ENCODE results near the gene ZFYVE28.

The ZFYVE28 gene

GRCh38 chr4:2415213-2415612 lies 3.2 kb downstream of the ZFYVE28 start:
- no peak overlapping the region for H3K27ac ChIP-seq (ENCODE audit: low read depth, low read length)
- no peaks in the 10 kb centered on the region for H3K36me3 ChIP-seq (ENCODE audit: control insufficient read depth, insufficient read depth, low read length)
- no peak overlapping the region for H3K9ac ChIP-seq (ENCODE audit: low read depth, low read length)
- no peak overlapping the region for H3K4me3 ChIP-seq (ENCODE audit: low read depth, low read length)
- peaks cover 66% of the 10 kb centered on the region for H3K27me3 ChIP-seq (ENCODE audit: control insufficient read depth, insufficient read depth, low read length)
- H3K9me3 ChIP-seq (ENCODE audit: control insufficient read depth, insufficient read depth, low read length) = no peaks in the 10 kb centered on the region
- H3K4me1 ChIP-seq (ENCODE audit: control insufficient read depth, insufficient read depth, low read length) = peaks cover 35% of the 10 kb centered on the region

GRCh38 chr4:2413821-2414610 lies 4.4 kb downstream of the ZFYVE28 start:
- Histone ChIP-seq H3K4me3 (ENCODE audit: low read depth, low read length) (no peak overlapping the region), H3K9ac (ENCODE audit: low read depth, low read length) (no peak overlapping the region), H3K9me3 (ENCODE audit: control insufficient read depth, insufficient read depth, low read length) (no peaks in the 10 kb centered on the region), H3K27me3 (ENCODE audit: control insufficient read depth, insufficient read depth, low read length) (peaks cover 54% of the 10 kb centered on the region), H3K4me1 (ENCODE audit: control insufficient read depth, insufficient read depth, low read length) (peaks cover 29% of the 10 kb centered on the region), H3K27ac (ENCODE audit: low read depth, low read length) (no peak overlapping the region), H3K36me3 (ENCODE audit: control insufficient read depth, insufficient read depth, low read length) (no peaks in the 10 kb centered on the region)

- peak overlapping the region; percentile 46 for H3K4me3 ChIP-seq (ENCODE audit: low read depth, low read length)
- no peaks in the 10 kb centered on the region for H3K36me3 ChIP-seq (ENCODE audit: control insufficient read depth, insufficient read depth, low read length)
- H3K9ac ChIP-seq (ENCODE audit: low read depth, low read length) = peak overlapping the region; percentile 13; the same call in 1 of the 2 replicates
- H3K9me3 ChIP-seq (ENCODE audit: control insufficient read depth, insufficient read depth, low read length) = no peaks in the 10 kb centered on the region
- H3K27ac ChIP-seq (ENCODE audit: low read depth, low read length) = peak overlapping the region; percentile 62
- H3K4me1 ChIP-seq (ENCODE audit: control insufficient read depth, insufficient read depth, low read length) = peaks cover 27% of the 10 kb centered on the region
- H3K27me3 ChIP-seq (ENCODE audit: control insufficient read depth, insufficient read depth, low read length) = peaks cover 50% of the 10 kb centered on the region
Measured at GRCh38 chr4:2412885-2413716, 5.3 kb downstream of the ZFYVE28 start.

- Histone ChIP-seq H3K27me3 (ENCODE audit: control insufficient read depth, insufficient read depth, low read length) (peaks cover 45% of the 10 kb centered on the region), H3K4me3 (ENCODE audit: low read depth, low read length) (peak overlapping the region; percentile 46), H3K27ac (ENCODE audit: low read depth, low read length) (peak overlapping the region; percentile 62), H3K36me3 (ENCODE audit: control insufficient read depth, insufficient read depth, low read length) (no peaks in the 10 kb centered on the region), H3K9me3 (ENCODE audit: control insufficient read depth, insufficient read depth, low read length) (no peaks in the 10 kb centered on the region), H3K9ac (ENCODE audit: low read depth, low read length) (peak overlapping the region; percentile 13; the same call in 1 of the 2 replicates), H3K4me1 (ENCODE audit: control insufficient read depth, insufficient read depth, low read length) (peaks cover 27% of the 10 kb centered on the region)
Measured at GRCh38 chr4:2412534-2412884, 5.9 kb downstream of the ZFYVE28 start.

- no peak overlapping the region for H3K9ac ChIP-seq (ENCODE audit: low read depth, low read length)
- no peak overlapping the region; the same call in 1 of the 2 replicates for H3K4me3 ChIP-seq (ENCODE audit: low read depth, low read length)
- peaks cover 39% of the 10 kb centered on the region for H3K27me3 ChIP-seq (ENCODE audit: control insufficient read depth, insufficient read depth, low read length)
- no peaks in the 10 kb centered on the region for H3K36me3 ChIP-seq (ENCODE audit: control insufficient read depth, insufficient read depth, low read length)
- no peak overlapping the region for H3K27ac ChIP-seq (ENCODE audit: low read depth, low read length)
- H3K9me3 ChIP-seq (ENCODE audit: control insufficient read depth, insufficient read depth, low read length) = no peaks in the 10 kb centered on the region
- H3K4me1 ChIP-seq (ENCODE audit: control insufficient read depth, insufficient read depth, low read length) = peaks cover 27% of the 10 kb centered on the region
Measured at GRCh38 chr4:2411786-2412510, 6.5 kb downstream of the ZFYVE28 start.

GRCh38 chr4:2409381-2409783 lies 9.1 kb downstream of the ZFYVE28 start:
- Histone ChIP-seq H3K9me3 (ENCODE audit: control insufficient read depth, insufficient read depth, low read length) (no peaks in the 10 kb centered on the region), H3K36me3 (ENCODE audit: control insufficient read depth, insufficient read depth, low read length) (no peaks in the 10 kb centered on the region), H3K27me3 (ENCODE audit: control insufficient read depth, insufficient read depth, low read length) (peaks cover 13% of the 10 kb centered on the region), H3K27ac (ENCODE audit: low read depth, low read length) (no peak overlapping the region), H3K9ac (ENCODE audit: low read depth, low read length) (no peak overlapping the region), H3K4me3 (ENCODE audit: low read depth, low read length) (no peak overlapping the region), H3K4me1 (ENCODE audit: control insufficient read depth, insufficient read depth, low read length) (peaks cover 19% of the 10 kb centered on the region)

GRCh38 chr4:2408976-2409375 lies 9.5 kb downstream of the ZFYVE28 start:
- no peak overlapping the region for H3K27ac ChIP-seq (ENCODE audit: low read depth, low read length)
- H3K4me1 ChIP-seq (ENCODE audit: control insufficient read depth, insufficient read depth, low read length) = peaks cover 15% of the 10 kb centered on the region
- H3K9ac ChIP-seq (ENCODE audit: low read depth, low read length) = no peak overlapping the region
- no peaks in the 10 kb centered on the region for H3K9me3 ChIP-seq (ENCODE audit: control insufficient read depth, insufficient read depth, low read length)
- H3K36me3 ChIP-seq (ENCODE audit: control insufficient read depth, insufficient read depth, low read length) = no peaks in the 10 kb centered on the region
- H3K27me3 ChIP-seq (ENCODE audit: control insufficient read depth, insufficient read depth, low read length) = peaks cover 9% of the 10 kb centered on the region
- H3K4me3 ChIP-seq (ENCODE audit: low read depth, low read length) = no peak overlapping the region

GRCh38 chr4:2408401-2408958 lies 10.0 kb downstream of the ZFYVE28 start:
- H3K4me3 ChIP-seq (ENCODE audit: low read depth, low read length) = no peak overlapping the region
- no peak overlapping the region for H3K9ac ChIP-seq (ENCODE audit: low read depth, low read length)
- H3K27ac ChIP-seq (ENCODE audit: low read depth, low read length) = no peak overlapping the region
- peaks cover 12% of the 10 kb centered on the region for H3K4me1 ChIP-seq (ENCODE audit: control insufficient read depth, insufficient read depth, low read length)
- H3K27me3 ChIP-seq (ENCODE audit: control insufficient read depth, insufficient read depth, low read length) = peaks cover 5% of the 10 kb centered on the region; the same call in 1 of the 2 replicates
- H3K9me3 ChIP-seq (ENCODE audit: control insufficient read depth, insufficient read depth, low read length) = no peaks in the 10 kb centered on the region
- H3K36me3 ChIP-seq (ENCODE audit: control insufficient read depth, insufficient read depth, low read length) = no peaks in the 10 kb centered on the region

- no peak overlapping the region for H3K27ac ChIP-seq (ENCODE audit: low read depth, low read length)
- peaks cover 4% of the 10 kb centered on the region; the same call in 1 of the 2 replicates for H3K27me3 ChIP-seq (ENCODE audit: control insufficient read depth, insufficient read depth, low read length)
- H3K9me3 ChIP-seq (ENCODE audit: control insufficient read depth, insufficient read depth, low read length) = no peaks in the 10 kb centered on the region
- no peak overlapping the region for H3K4me3 ChIP-seq (ENCODE audit: low read depth, low read length)
- H3K36me3 ChIP-seq (ENCODE audit: control insufficient read depth, insufficient read depth, low read length) = no peaks in the 10 kb centered on the region
- H3K4me1 ChIP-seq (ENCODE audit: control insufficient read depth, insufficient read depth, low read length) = peaks cover 10% of the 10 kb centered on the region
- H3K9ac ChIP-seq (ENCODE audit: low read depth, low read length) = no peak overlapping the region
Measured at GRCh38 chr4:2407991-2408342, 10.5 kb downstream of the ZFYVE28 start.

GRCh38 chr4:2406920-2407319 lies 11.5 kb downstream of the ZFYVE28 start:
- Histone ChIP-seq H3K9me3 (ENCODE audit: control insufficient read depth, insufficient read depth, low read length) (no peaks in the 10 kb centered on the region), H3K4me1 (ENCODE audit: control insufficient read depth, insufficient read depth, low read length) (peaks cover 8% of the 10 kb centered on the region), H3K27ac (ENCODE audit: low read depth, low read length) (no peak overlapping the region), H3K27me3 (ENCODE audit: control insufficient read depth, insufficient read depth, low read length) (peaks cover 7% of the 10 kb centered on the region), H3K4me3 (ENCODE audit: low read depth, low read length) (no peak overlapping the region), H3K36me3 (ENCODE audit: control insufficient read depth, insufficient read depth, low read length) (no peaks in the 10 kb centered on the region), H3K9ac (ENCODE audit: low read depth, low read length) (no peak overlapping the region)
